ELF-1 (cell line): ENCODE measurements around the gene ZNF341.
"Not testable (repeated sequence)": the region's sequence is repeated elsewhere in the genome, so short reads cannot be mapped to it uniquely, and the experiment has no call there.

Experiments
- DNase-seq: peaks from one replicate; pipeline ENCODE4 v3.0.0-alpha.2; 2016; ENCODE audit warnings: low read depth, low spot score

Gene ZNF341

DNA sequence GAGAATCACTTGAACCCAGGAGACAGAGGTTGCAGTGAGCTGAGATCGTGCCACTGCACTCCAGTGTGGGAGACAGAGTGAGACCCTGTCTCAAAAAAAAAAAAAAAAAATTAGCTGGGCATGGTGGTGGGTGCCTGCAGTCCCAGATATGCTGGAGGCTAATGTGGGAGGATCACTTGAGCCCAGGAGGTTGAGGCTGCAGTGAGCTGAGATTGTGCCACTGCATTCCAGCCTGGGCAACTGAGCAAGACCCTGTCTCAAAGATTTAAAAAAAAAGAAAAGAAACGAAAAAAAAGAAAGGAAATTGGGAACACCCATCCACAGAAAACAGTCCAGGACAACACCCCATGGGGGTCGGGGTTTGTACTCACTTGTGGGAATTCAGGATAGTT is 60.8 kb downstream of the ZNF341 start:
- DNase-seq: not testable (repeated sequence)

DNA sequence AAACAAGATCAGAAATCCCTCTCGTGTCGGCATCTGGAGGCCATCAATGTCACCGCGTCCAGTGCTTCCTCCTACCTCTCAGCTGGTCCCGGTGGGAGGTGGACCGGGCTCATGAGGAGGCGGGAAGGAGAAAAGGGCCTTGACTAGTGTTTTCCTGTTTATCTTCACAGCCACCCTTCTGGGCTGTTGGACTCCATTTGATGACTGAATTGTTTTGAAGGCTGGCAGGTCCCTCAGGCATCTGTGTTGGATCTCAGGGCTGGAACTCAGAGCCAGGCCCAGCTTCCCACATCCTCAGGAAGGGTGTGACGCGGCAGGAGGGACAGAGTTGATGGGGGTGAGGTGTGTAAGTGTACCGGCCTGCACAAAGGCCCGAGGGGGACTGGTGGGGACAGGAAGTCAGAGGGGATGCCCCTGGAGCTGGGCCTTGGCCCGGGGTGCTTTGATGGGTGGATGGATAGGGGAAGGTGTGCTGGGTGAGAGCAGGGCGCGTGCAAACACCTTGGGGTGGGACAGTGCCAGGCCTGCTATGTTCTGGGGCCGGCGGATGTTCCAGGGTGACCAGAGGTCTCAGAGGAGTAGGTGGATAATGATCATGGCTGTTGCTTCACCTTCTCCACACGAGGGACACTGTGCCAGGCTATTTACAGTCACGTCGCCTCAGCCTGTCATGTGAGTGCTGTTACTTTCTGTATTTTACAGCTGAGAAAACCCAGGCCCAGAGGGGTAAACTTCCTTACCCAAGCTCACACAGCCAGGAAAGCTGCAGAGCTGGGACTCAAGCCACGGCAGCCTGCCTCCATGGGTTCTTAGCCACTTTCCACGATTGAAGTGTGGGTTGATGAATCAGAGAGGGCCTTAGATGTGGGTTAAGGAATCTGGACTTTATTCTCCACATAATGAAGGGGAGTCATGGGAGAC is 61.5 kb downstream of the ZNF341 start:
- peak; percentile 84 for DNase-seq

DNA sequence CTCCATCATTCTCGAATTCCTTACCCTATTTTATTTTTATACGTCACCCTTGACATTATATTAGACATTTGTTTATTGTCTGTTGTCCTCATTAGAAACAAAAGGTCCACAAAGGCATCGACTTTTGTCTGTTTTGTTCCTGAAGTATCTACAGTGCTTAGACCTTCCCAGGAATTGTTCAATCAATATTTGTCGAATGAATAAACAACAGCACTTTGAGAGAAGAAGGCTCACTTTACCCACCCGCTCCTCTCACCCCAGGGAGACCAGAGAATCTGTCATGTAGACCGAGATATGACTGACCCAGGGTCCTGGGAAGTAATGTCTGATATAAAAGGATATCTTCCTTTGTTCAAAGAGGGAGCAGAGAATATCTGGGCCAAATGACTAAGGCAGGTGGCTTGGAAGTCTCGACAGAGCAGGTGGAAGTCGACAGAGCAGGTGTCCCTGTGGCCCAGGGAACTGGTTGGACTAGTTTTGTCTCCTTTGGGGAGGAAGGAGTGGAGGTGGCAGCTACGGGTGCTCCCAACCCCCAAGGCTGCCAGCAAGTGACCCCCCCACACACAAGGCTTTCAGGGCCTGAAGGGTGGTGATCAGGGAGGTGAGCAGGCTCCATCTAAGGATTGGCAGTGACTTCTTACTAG is 64.6 kb downstream of the ZNF341 start:
- peak; percentile 63 for DNase-seq

DNA sequence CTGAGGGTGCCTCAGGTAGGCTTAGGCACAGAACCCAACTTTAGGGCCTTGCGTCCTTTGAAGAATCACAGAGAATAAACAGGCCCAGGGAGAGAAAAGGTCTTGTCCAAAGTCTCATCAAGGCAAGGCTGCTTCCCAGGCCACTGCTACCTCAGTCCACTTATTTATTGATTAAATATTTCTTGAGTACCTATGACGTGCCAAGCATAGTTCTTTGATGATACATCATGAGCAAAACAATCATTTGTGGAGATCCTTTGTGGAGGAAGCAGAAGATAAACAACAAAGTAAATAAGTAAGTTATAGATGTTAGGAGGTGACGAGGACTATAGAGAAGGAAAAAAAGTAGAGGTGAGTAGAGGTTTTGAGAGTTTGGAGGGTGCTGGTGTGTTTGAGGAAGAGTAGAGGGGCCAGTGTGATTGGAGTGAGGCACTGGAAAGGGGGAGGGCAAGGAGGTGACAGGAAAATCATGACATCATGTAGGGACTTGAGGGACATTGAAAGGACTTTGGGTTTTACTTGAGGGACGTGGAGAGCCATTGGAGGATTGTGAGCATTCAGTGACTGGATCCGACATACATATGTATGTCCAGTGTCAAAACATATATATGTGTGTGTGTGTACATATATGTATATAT is 65.2 kb downstream of the ZNF341 start:
- DNase-seq: no peak

DNA sequence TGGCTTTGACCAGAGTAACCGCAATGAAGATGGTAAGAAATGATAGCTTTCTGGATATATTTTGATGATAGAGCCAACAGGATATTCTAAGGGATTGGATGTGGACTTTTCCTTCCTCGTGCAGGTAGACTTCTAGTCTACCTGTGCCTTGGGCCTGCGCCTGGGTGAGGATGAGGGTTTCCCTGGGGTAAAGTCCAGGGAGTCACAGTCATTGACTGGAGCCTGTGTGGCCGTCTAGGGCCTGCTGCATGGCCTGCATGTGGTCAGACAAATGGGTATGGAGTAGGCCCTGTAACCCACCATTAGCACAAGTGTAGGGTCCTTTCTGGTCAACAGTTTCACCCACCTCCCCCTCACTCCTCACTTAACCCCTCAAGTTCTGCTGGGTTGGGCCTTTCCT is 66.6 kb downstream of the ZNF341 start:
- DNase-seq: no peak

DNA sequence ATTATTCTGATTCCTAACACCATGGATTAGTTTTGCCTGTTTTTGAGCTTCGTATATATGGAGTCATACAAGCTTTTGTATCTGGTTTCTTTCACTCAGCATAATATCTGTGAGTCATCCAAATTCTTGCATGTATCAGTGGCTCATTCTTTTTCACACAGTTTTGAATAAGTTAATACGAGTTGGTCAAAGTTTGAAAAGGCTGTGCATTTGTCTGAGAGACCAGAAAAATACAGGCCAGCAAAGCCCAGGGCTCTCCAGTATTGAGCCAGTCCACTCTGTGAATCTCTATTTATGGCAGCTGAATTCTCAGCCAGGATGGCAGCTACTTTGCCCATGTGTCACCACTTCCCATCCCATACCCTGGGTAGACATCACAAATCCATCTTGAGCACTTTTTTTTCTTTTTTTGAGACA is 72.1 kb downstream of the ZNF341 start:
- DNase-seq: no peak

DNA sequence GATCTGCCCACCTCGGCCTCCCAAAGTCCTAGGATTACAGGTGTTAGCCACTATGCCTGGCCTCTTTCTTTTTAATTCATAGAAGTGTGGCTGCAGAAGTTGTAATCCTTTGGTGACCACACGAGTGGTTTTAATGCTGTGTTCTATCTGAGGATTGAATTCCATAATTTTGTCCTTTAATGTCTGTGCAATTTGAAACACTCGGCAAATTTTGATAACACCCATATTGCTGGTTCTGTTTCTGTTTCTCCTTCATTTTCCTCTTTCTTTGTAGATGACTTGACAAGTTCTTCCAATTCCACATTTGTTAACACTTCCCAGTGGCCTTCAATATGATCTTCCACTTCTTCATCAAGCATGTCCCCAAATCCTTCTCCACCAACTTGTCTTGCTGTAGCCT is 76.6 kb downstream of the ZNF341 start:
- no peak for DNase-seq

DNA sequence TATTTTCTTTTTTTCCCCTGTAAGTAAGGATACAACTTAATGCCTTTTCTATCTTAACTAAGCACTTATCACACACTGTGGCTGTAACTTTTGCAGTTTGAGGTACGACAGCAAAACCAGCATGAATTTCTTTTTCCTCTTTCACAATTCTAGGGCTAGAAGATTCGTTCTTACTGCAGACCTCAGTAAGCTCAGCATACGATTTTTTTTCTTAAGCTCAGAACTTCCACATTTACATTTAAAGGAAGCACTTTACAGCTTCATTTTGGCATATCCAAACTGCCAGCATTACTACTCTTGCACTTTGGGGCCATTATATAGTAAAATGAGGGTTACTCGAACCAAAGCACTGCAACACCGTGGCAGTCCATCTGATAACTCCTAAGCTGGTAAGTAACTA is 78.5 kb downstream of the ZNF341 start:
- no peak for DNase-seq

DNA sequence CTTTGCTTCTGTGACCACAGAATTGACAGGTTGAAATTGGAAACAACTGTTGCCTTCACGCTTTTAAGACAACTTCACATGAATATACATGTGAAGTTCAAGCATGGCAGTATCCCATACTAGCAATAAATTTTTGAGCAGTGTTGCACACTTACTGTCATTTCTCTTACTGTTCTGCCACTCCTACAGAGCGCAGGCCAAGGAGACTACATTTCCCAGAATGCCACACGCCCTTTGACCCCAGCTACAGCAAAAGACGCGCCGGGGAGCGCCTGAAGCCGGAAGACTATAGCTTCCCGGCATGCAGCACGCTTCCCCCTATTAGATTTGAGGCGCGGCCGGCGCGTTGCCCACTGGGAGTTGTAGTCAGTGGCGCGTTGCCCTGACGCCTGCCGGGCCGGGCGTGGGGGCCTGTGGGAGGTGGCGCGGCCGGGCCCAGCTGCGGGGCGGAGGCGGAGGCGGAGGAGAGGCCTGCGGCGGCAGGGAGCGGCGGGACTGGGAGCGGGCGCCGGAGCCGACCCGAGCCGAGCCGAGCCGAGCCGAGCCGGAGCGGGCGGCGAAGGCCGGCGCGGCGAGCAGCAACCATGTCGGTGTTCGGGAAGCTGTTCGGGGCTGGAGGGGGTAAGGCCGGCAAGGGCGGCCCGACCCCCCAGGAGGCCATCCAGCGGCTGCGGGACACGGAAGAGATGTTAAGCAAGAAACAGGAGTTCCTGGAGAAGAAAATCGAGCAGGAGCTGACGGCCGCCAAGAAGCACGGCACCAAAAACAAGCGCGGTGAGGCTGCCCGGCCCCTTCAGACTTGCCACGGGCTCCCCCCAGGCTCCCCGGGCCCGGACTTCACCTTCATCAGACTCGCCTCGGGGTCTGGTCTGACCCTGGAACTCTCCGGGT is 79.3 kb downstream of the ZNF341 start, which contains the start of gene CHMP4B:
CHMP4B (plus strand) TSS at position 464 of the 891 bp plus-strand sequence; CDS start at position 585, 121 bp downstream.
- DNase-seq: peak; percentile 98

DNA sequence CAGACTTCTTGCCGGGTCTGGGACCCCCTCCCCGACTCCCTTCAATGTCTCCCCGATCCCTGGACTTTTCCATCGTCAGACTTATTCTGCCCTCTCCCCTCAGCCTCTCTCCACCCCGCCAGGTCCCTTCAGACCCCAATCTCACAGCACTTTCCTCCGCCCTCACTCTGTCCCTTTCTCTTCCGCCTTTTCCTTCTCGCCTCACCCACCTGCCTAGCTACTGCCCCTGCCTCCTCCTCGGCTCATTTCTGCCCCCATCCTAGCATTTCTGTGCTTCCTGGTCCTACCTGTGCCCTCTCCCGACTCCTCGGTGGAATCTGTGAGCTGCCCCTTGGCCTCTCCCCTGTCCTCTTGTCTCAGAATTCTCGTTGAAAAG is 80.0 kb downstream of the ZNF341 start:
- DNase-seq: no peak

DNA sequence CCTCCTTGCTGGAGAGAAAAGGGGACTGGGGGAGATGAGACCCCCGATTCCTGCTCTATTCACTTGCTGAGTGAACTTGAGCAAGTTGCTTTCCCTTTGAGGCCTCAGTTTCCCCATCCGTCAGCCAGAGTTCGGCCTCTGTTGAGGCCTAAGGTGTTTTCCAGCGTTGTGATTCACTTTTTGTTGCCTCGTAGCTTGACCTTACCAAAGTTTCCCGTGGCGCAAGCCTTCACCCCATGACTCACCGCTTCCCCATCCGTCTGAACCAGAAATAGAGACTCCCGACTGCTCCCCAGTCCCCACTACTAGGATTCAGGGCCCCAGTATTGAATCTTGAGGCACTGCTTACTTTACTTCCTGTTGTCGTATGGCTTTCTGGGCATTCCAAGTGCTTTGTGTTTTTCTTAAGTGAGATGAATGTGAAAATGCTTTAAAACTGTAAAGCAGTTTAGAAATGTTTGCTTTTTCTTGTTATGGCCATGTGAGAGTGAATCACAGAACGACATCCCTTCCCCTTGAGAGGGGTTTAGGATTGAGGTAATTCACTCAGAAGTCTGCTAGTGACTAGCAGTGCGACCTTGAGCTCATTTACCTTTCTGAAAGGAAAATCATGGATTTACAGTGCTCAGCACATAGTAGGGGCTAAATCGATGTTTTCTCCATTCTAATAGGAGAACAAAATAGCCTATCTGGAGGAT is 80.5 kb downstream of the ZNF341 start:
- DNase-seq: no peak

DNA sequence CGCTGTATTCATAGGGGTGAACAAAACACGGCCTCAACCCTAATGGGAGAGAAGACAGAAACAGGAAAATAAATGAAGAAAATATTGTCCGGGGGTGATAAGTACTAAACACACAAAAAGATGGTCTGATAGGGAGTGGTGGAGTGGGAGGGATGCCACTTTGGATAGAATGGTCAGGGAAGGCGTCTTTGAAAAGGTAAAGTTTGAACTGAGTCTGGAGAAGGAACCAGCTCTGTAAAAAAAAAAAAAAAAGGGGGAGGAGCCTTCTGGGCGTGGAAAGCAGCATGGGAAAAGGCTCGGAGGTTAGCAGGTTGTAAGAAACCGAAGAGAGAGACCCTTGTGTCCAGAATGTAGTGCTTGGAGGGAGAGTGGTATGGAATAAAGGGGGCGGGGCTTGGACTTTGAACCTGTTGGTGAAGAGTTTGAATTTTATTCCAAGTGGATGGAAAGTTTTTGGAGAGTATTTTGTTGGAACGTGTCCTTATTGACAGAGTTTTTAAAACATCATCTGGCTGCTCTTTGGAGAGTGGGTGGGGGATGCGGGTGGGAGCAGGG is 81.2 kb downstream of the ZNF341 start:
- peak; percentile 60 for DNase-seq

DNA sequence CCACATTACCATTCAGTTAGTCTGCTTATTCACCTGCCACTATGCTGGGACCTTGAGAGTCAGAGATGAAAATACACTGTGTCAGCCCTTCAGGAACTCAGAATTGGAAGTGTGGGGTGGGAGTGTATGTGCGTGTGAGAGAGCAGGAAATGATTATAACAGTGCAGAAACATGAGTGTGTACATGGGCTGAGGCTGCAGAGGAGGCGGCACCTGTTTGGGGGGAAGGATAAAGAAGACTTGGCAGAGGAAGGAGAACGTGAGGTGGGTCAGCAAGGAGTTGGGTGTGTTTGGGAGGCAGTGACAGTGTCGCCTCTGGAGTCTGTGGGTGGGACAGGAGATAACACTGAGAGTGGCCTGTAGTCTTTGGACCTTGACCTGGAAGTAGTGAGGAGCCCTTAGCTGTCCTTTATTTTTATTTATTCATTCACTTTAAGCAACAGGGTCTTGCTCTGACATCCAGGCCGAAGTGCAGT is 82.5 kb downstream of the ZNF341 start:
- no peak for DNase-seq

DNA sequence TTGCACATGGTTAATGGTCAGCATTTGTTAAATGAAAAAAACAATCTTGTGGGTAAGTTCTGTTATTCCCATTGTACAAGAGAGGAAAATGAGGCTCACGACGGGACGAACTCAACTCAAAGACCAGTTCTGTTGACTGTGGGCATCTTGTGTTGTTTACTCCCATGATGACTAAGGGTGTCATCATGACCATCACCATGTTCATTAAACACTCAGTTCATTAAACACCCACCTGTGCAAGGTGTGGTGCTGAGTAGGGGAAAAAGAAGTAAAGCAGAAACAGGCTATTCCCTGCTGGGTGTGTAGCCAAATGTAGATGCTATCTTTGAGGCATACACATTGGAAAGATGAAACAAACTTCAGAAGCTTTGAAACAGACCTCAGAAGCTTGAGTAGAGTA is 83.9 kb downstream of the ZNF341 start:
- no peak for DNase-seq

DNA sequence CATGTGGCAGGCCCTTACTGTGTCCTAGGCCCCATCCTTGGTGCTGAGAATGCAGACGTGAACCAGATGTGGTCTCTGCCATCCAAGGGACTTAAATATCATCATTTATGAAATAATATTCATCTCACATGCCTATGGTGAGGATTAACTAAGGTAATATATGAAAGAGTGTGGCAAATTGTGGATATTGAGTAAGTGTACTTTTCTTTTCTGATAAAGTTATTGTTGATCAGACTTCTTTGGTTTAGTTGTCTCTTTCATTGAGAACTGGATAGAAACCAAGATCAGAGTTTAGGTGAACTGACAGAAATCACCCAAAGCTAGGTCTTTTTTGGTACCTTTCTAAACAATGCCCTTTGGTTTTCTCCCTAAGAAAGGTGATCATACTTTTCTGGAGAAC is 84.4 kb downstream of the ZNF341 start:
- no peak for DNase-seq

DNA sequence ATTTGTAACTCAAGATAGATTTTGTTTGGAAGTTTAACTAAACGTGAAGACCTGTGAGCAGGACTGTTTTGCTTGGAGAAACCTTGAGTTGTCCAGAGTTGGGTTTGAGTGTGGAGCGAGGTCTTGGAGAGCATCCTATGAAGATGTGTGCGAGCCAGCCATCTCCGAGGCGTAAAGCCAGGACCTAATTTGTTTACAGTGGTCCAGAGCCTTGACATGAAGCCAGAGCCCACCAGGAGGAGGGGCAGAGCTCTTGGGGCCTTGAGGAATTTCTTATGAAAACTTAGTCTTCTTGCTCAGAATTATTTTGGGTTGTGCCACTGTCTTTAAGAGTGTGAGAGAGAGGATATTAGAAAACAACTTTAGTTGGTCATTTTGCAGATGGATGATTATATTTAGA is 85.6 kb downstream of the ZNF341 start:
- no peak for DNase-seq

DNA sequence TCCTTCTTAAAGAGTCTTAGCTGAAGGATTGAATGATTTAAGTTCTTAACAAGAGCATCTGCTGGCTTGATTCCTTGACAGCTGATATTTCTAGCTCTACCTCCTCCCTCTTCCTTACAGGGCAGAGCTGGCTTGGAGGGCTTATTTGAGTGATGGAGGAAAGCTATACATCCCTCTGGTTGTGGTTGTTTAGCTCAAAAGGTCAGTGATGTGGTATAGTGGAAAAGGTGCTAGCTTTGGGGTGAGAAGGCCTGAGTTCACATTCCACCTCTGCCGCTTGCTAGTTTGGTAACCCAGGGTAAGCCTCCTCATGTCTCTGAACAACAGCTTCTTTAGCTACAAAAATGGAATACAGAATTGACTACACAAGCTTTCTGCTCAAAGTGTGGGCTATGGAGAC is 87.7 kb downstream of the ZNF341 start:
- DNase-seq: no peak

DNA sequence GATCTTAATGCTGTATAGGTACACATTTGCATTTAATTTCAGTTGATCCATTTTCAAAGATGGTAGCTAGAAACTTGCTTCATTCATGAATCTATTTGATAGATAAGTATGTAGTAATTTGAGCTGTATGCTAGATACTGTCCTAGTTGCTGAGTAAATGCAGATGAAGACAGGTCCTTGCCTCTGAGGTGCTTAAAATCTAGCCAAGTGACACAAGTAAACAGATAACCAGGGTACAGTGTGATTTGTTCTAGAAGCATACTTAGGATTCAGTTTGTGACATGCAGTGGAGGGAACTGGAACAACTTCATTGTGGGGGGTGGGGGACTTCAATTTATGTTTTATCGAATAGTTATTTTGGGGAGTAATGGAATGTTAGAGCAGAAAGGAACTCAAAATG is 88.6 kb downstream of the ZNF341 start:
- no peak for DNase-seq

DNA sequence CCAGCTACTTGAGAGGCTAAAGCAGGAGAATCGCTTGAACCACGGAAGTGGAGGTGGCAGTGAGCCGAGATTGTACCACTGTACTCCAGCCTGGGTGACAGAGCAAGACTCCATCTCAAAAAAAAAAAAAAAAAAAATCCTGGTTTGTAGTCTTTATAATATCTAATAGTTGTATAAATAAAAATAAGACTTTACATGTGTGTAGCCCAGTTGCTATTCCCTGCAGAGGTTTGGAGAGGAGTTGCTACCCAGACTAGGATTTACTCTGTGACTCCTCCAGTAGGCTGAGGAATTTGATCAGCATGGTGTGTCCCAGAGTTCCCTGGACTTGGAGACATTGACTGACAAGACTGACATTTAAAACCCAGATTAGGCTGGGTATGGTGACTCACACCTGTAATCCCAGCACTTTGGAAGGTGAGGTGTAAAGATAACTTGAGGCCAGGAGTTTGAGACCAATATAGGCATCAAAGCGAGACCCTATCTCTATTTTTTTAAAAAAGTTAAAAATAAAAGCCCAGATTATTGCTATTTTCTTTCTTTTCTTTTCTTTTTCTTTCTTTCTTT is 89.6 kb downstream of the ZNF341 start:
- DNase-seq: no peak

DNA sequence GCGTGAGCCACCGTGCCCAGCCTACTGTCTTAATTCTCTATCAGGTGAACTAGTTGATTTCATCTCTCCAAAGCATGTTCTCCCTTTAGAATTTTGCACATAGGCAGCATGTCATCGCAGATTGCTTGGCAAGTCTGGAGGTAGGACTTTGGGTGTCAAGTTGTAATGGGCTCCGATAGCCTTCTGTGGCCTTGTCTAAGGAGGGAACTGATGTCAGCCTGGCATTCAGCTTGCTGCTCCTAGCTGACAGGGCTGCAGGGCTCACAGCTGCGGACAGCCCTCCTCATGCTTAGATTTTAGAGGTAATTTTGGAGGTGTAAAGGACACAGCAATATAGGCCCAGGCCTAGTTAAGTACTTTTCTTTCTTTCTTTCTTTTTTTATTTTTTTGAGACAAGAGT is 90.6 kb downstream of the ZNF341 start:
- no peak for DNase-seq
